Activated T-helper 1 cell treated with anti-CD3 and anti-CD28 coated beads, Interleukin-2, amount 50 U/mL, for 16 hours (primary cell): Measurements from ENCODE around the gene PTPRE.

Experiments used
- DNase-seq, 2 donors: peaks; one replicate each; pipeline ENCODE4 v3.0.0-alpha.2; 2020; ENCODE audit warnings: low read depth in 1 of 2, low spot score in 1 of 2

Gene PTPRE

DNA sequence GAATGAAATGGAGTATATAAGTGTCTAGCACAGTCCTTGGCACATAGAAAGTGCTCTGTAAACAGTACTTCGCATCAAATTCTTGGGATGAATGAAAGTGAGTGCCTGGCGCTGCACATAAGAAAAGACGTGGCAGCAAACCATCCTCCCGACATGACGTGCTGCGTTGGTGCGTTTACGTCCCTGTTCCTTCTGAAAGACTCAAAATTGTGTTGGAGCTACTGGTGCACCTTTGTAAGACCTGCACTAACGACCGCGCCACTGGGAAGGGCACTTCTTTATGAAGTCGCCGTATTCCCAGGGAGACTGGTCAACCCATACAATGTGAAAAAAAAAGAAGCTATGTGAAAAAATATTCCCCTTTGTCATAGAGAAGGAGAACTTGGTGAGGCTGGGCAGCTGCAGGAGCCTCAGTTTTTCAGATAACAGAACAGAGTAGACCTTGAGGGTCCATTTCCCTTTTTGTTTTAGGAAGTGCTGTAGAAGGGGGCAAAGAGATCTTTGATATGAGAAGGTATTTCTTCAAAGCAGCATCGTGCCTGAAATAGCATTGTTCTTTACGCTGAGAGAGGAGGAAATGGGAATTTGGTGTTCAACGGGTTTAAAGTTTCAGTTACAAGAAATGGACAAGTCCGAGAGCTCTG lies 91.7 kb downstream of the PTPRE start:
- DNase-seq, result no peak

- no peak for DNase-seq
Observed at GRCh38 chr10:127999297-128000129, 92.6 kb downstream of the PTPRE start.

DNA sequence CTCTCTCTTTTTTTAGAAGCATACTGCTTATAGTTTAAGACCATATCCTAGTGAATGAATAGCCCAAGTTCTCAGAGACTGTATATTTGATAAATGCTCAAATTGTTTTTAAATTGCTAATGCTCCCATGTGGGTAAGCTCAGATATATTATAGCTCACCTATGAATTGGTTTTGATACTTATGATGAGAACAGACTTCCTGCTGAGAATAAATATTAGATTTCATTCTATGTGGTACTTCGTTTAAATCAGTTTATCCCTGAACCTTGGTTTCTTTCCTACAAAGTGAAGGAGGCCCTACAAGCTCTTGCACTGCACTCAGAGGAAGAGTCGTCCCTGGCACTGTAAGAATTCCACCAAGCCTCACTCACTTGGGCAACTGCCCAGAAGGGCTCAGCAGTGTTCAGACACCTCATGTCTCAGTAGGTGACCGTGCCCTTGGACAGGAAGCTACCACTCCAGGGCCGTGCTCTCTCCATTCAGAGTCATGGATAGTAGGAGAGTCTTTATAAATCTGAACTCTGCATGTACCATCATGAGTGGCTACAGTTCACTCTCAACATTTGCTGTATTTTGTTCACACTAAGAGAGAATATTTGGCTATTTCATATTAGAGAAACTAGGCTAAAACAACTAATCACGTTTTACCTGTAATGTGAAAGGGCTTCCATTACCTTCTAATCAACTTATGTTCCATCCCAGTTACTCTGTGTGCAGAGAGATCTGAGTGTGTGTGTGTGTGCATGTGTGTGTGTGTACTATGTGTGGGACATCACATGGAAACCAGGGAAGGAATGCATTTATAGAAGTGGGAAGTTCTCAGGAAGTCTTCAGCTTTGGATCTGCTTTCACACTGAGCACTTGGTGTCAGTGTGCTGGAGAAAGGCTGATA lies 93.8 kb downstream of the PTPRE start:
- DNase-seq, result no peak

- DNase-seq, result no peak
Observed at GRCh38 chr10:128001363-128001745, 94.5 kb downstream of the PTPRE start.

DNA sequence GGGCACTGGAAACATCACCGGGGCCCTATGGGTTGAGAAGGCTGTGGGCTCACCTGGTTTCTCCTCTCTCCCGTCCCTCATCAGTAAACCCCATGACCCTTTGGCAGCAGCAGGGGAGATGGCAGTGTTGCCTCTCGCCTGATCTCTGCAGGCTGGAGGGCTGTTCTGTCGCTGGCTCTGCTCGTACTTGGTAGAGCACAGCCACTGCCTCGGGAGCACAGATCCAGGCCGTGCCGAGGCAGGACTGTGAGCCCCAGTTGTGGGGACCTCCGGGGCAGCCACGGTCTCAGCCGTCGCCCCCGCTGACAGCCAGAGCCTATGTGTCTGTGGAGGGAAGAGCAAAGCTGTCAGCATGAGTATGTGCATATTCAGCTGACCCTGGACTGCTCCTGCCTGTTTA lies 94.9 kb downstream of the PTPRE start:
- no peak for DNase-seq

- no peak for DNase-seq
Observed at GRCh38 chr10:128003521-128003920, 96.6 kb downstream of the PTPRE start.

- no peak for DNase-seq
Observed at GRCh38 chr10:128005858-128006257, 99.0 kb downstream of the PTPRE start.

- no peak for DNase-seq
Observed at GRCh38 chr10:128007056-128007455, 100.2 kb downstream of the PTPRE start.

- DNase-seq, result no peak
Observed at GRCh38 chr10:128007971-128008370, 101.1 kb downstream of the PTPRE start.

DNA sequence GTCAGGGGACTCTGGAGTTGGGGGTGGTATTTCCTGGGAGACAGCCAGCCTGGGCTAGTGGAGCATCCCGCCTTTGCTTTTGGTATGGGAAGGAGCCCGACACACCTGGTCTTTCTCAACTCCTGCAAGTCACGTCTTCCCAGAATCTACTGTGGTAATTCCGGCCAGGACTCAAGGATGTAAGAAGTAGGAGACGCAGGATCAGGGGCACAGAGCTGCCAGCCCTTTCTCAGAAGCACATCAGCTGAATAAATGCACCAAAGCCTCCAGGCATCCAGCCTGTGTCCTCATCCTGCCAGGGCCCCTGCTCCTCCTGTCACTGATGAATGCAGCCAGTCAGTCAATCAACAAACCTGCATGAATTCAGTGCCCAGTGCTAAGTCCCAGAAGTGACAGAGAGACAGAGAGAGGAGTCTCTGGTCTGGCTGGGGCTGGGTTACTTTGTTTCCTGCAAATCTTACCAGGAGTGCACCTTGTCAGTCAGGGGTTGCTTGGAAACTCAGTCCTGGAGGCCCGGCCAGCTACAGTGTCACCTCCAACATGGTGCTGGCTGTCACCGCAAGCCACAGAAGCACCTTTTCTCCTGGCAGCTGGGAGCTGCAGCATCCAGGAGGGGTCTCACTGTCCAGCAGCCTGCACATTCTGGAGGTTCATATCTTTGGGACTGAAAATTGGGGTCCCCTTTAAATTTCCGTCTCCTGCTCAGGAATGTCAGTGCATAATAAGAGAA lies 101.8 kb downstream of the PTPRE start:
- no peak for DNase-seq

DNA sequence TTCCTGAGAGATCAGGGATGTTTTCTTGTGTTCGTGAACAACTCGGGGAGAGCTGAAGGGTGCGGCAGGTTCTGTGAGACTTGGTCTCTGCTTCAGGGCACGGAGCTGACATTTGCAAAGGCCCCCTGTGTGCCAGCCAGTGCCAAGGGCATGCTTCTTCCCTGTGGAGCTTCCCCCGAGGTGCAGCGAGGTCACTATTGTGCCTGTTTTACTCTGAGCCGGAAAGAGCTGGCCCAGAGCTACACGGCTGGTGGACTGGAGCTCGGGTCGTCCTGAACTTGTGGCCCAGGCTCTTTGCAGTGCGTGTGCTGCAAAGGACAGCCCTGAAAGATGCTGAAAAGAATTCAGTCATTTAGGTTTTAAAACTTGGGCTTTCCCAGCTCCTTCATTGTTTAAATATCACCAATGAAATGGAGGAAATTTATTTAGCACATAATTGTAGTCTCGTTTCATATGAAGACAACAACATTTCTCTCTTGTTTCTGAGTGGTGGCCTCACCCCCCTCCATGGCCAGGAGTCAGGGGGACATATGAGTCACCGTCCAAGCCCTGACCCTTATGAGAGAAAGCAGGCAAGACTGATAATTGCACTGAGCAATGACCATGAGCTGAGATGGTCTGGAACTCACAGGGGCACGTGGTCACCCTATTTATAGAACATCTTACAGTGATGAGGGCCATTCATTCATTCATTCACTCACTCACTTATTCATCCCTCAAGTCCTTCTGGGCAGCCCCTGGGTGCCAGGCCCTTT lies 102.6 kb downstream of the PTPRE start:
- no peak for DNase-seq

- peak; percentile 79 to 82 for DNase-seq
Observed at GRCh38 chr10:128011059-128011979, 104.4 kb downstream of the PTPRE start.

DNA sequence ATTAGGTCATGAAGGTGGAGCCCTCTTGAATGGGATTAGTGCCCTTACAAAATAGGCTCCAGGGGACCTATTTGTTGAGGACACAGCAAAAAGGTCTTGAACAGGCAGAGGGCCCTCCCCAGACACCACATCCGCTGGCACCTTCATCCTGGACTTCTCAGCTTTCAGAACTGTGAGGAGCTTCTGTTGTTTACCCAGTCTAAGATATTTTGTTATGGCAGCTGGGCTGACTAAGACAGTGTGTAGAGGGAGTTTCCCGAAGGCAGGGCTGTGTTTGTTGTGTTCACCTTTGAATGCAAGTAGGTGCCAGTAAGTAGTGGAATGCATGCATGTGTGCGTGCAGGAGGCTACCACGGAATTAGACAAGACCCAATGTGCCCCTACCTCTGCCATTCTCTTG lies 106.7 kb downstream of the PTPRE start:
- no peak for DNase-seq

- no peak for DNase-seq
Observed at GRCh38 chr10:128014236-128014635, 107.3 kb downstream of the PTPRE start.

DNA sequence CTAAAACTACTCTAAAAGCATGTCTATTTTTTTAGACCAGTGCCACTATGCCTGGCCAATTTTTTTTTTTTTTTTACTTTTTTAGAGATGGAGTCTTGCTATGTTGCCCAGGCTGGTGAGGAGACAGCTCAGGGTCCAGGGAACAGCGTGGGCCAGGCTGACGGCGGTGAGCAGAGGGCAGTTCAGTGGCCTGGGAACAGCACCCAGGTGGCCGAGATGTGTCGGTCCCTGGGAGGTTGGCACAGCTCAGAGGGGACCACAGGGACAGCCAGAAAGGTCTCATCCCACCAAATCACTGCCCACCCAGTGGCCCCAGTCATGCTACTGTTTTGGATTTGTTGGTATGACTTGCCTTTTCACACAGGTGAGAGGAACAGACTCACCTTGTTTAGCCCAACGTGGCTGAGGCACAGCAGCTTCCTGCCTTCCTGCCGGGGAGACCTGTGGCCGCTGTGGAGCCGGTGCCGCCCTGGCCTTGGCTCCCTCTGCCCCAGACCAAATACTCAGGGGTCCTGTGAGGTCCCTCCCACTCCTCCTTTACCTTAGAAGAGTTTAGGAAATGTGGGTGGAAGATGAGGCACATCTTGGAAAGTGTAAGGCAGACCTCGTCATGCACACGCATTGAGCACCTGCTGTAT lies 109.6 kb downstream of the PTPRE start:
- no peak for DNase-seq

DNA sequence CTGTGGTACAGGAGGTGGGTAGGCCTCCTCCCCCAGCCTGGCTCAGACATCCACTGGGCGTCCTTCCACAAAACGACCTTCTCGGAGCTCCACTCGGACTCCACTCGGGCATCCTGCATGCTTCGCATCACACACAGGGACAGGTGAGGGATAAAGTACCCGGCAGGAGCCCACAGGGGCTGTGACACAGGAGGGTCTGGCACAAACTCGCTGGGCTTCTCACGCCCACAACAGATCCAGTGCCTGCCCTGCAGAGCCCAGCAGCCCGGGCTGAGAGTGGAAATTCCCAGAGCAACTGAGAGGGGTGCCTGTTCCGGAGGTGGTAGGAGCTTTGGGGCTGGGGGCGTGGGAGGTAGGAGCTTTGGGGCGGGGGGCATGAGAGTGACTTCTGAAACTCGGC lies 110.9 kb downstream of the PTPRE start:
- DNase-seq, result no peak

GRCh38 chr10:128018236-128018635 lies 111.3 kb downstream of the PTPRE start:
- no peak for DNase-seq

GRCh38 chr10:128018691-128019090 lies 111.8 kb downstream of the PTPRE start:
- DNase-seq, result no peak
